22Rv1 (cell line): Measurements from ENCODE around the gene PANK3.

Experiments used
- H3K27ac ChIP-seq: fragments of 450-650 bp; 2 replicates; pipeline ENCODE4 v1.5.1; 2017
- CTCF ChIP-seq: fragments of 450-650 bp; IDR thresholded peaks from 2 replicates; pipeline ENCODE4 v1.5.1; 2017; ENCODE audit warnings: mild to moderate bottlenecking
- ZFX ChIP-seq: fragments of 450-650 bp; IDR thresholded peaks from 2 replicates; pipeline ENCODE4 v1.6.1; 2017; ENCODE audit warnings: antibody characterized with exemption, borderline replicate concordance

PANK3 gene

GRCh38 chr5:168612123-168612522, 33.0 kb upstream of the PANK3 start:
- no peak for TF ChIP-seq ZFX
- no peak for TF ChIP-seq CTCF
- H3K27ac ChIP-seq = no peak overlapping the region

DNA sequence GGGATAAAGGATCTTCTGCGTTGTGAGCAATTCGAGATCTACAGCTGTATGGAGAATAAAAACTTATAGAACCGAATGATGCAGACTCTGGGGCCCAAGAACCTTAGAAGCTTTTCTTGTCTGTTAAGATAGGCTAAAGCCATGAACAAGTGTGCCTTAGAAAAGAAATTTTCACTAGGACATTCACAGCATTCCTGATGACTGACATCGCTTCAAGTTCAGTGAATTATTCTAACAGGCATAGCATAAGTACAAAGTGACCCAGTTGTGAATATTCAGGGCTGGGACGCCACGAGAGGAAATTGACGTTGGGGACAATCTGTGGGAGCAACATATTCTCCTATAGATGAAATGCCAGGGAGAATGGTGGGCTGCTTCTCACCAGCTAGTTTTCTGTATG, 32.0 kb upstream of the PANK3 start:
- no peak for TF ChIP-seq ZFX
- no peak for TF ChIP-seq CTCF

DNA sequence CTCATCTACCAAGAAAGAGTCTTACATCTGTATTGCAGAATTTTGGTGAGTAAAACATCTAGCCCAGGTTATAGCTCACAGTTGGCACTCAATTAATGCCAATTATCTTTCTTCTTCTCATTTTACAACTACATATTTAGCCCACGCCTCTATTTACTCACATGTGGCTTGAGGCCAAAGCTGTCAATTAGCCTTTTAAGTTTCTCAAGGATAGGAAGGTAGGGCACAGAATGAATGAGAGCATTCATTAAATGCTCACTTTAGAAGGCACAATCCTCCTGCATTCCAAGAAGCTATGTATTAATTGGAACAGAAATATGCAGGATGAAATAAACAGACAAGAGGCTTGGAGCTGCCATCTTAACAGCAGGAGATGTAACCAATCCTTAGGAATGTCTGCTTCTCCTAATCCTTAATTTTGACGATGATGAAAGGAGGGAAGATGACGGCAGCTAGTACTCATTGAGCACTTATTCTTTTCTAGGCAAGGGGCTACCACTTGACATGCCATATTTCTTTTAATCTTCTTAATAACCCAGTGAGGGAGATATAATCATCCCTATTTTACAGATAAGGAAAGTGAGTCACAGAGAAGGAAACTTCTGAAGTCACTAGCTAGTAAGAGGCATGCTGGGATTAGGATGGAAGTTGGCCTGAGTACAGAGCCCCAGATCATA, 30.8 kb upstream of the PANK3 start:
- TF ChIP-seq ZFX = no peak
- TF ChIP-seq CTCF = no peak

More for the DNA sequence above, 32.0 kb upstream of the PANK3 start:
- H3K27ac ChIP-seq = no peak overlapping the region

GRCh38 chr5:168608821-168609220, 29.7 kb upstream of the PANK3 start:
- no peak overlapping the region for H3K27ac ChIP-seq
- TF ChIP-seq ZFX (no peak), CTCF (no peak)

More for the DNA sequence above, 30.8 kb upstream of the PANK3 start:
- no peak overlapping the region for H3K27ac ChIP-seq

DNA sequence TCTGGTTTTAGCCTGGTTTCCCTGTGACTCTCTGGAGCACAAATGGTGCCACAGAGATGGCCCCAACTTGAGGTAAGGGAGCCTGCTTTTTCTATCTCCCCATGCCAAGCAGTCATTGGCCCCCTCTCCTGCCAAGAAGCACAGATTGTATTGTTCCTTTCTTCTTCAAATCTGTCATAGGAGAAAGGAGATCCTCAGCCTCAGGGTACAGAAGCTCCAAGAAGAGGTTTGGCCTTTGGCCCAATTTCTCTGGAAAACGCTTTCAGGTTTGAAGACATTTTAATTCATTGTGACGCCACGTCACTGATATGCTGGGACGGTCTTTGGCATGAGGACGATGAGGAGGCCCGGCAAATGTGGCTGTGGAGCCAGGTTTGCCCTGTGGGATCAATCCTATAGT, 29.2 kb upstream of the PANK3 start:
- TF ChIP-seq ZFX = no peak
- TF ChIP-seq CTCF = no peak
- no peak overlapping the region for H3K27ac ChIP-seq

DNA sequence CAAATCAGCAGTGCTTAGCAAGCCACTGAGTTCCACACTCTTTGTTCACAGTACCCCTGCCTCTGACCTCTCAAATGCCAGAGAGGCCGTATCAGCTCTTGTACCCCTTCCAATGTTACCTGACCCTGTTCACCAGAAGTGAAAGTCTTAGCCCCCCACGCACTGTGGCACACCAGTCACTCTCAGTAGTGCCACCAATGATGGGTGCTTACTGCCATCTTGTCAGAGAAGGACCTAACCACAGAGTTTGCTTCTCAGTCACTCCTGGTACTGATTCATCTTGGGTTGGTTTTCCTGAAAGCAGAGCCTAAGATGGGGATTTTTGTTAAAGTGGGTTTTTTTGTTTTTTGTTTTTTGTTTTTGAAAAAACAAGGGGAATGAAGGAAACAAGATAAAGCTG, 28.8 kb upstream of the PANK3 start:
- no peak overlapping the region for H3K27ac ChIP-seq
- TF ChIP-seq ZFX = no peak
- TF ChIP-seq CTCF = no peak

- no peak for TF ChIP-seq CTCF
- no peak for TF ChIP-seq ZFX
- no peak overlapping the region for H3K27ac ChIP-seq
These were observed 27.4 kb upstream of the PANK3 start for GRCh38 chr5:168606562-168606961.
